NOMO-1 treated with dmso at 0.1 percent for 144 hours (cell line): Measurements from ENCODE around the gene CSMD2.

Experiments
- DNase-seq: peaks from one replicate; lab custom pipeline; 2025; ENCODE audit not compliant: unreplicated experiment; lab: John Stamatoyannopoulos, UW

Gene CSMD2

GRCh38 chr1:33970148-33970825 lies 194.7 kb downstream of the CSMD2 start:
- DNase-seq, result no peak

GRCh38 chr1:33966346-33967141 lies 198.5 kb downstream of the CSMD2 start:
- DNase-seq, result peak; percentile 69

GRCh38 chr1:33965086-33965485 lies 199.9 kb downstream of the CSMD2 start:
- no peak for DNase-seq

- DNase-seq, result no peak
Observed at GRCh38 chr1:33962061-33962460, 203.0 kb downstream of the CSMD2 start.

- no peak for DNase-seq
Observed at GRCh38 chr1:33960188-33960895, 204.7 kb downstream of the CSMD2 start.

- DNase-seq, result no peak
Observed at GRCh38 chr1:33957854-33958253, 207.2 kb downstream of the CSMD2 start.

GRCh38 chr1:33955096-33955495 lies 209.9 kb downstream of the CSMD2 start:
- no peak for DNase-seq

- DNase-seq, result no peak
Observed at GRCh38 chr1:33949570-33949969, 215.5 kb downstream of the CSMD2 start.

- no peak for DNase-seq
Observed at GRCh38 chr1:33948291-33948690, 216.7 kb downstream of the CSMD2 start.

- DNase-seq, result no peak
Observed at GRCh38 chr1:33946836-33947235, 218.2 kb downstream of the CSMD2 start.

GRCh38 chr1:33944846-33945245 lies 220.2 kb downstream of the CSMD2 start:
- no peak for DNase-seq

GRCh38 chr1:33943978-33944377 lies 221.1 kb downstream of the CSMD2 start:
- DNase-seq, result no peak

- DNase-seq, result no peak
Observed at GRCh38 chr1:33932871-33933270, 232.2 kb downstream of the CSMD2 start.

GRCh38 chr1:33931111-33931475 lies 233.9 kb downstream of the CSMD2 start:
- no peak for DNase-seq

- DNase-seq, result no peak
Observed at GRCh38 chr1:33930346-33931110, 234.5 kb downstream of the CSMD2 start.

GRCh38 chr1:33928251-33928650 lies 236.8 kb downstream of the CSMD2 start:
- no peak for DNase-seq

GRCh38 chr1:33927721-33928120 lies 237.3 kb downstream of the CSMD2 start:
- DNase-seq, result no peak

GRCh38 chr1:33925586-33925985 lies 239.4 kb downstream of the CSMD2 start:
- no peak for DNase-seq

GRCh38 chr1:33921281-33921680 lies 243.7 kb downstream of the CSMD2 start:
- DNase-seq, result no peak

- DNase-seq, result no peak
Observed at GRCh38 chr1:33918368-33918767, 246.7 kb downstream of the CSMD2 start.

GRCh38 chr1:33916786-33917185 lies 248.2 kb downstream of the CSMD2 start:
- DNase-seq, result no peak
